Breast epithelium (tissue), 4 donors: ENCODE data around the gene WNT5B. TPM values are rescaled to one million over a fixed set of nuclear protein-coding genes. Genes with fewer than 3 reads are reported as not detected.
A peak's percentile ranks its signal among the peaks of the same experiment; 100 is the strongest.

ENCODE experiments used
- DNase-seq, 2 donors: peaks; one replicate each; pipeline ENCODE4 v3.0.0-alpha.2; 2019; ENCODE audit warnings: low spot score in 2 of 2
- H3K27ac ChIP-seq, 2 donors: fragments of 200-600 bp; sonication (generic) in 1 of 2; one replicate each; pipeline ENCODE4 v1.5.1; 2016 to 2019; ENCODE audit warnings: mild to moderate bottlenecking in 1 of 2
- H3K27me3 ChIP-seq, 2 donors: fragments of 200-600 bp; sonication (generic) in 1 of 2; one replicate each; pipeline versions ENCODE4 v1.5.1 to v1.6.0; 2017 to 2019; ENCODE audit warnings: control low read depth in 1 of 2, mild to moderate bottlenecking in 1 of 2
- H3K36me3 ChIP-seq: fragments of 200-600 bp; one replicate; pipeline ENCODE4 v1.5.1; 2019
- H3K4me1 ChIP-seq, 2 donors: fragments of 200-600 bp; sonication (generic); one replicate each; pipeline ENCODE4 v1.5.1; 2016 to 2019; ENCODE audit warnings: control low read depth in 1 of 2
- H3K4me3 ChIP-seq, 3 donors: fragments of 200-600 bp; sonication (generic); 1 replicate in 2 of 3; 2 replicates in 1 of 3; pipeline ENCODE4 v1.5.1; 2016 to 2019; ENCODE audit warnings: mild to moderate bottlenecking in 3 of 3, moderate library complexity in 2 of 3
- H3K9me3 ChIP-seq, 2 donors: fragments of 200-600 bp; sonication (generic) in 1 of 2; one replicate each; pipeline ENCODE4 v1.5.1; 2016 to 2019; ENCODE audit warnings: control low read depth in 1 of 2
- CTCF ChIP-seq, 3 donors: fragments of 450-650 bp; IDR thresholded peaks; one replicate each; pipeline ENCODE4 v1.5.1; 2016 to 2017; ENCODE audit warnings: antibody characterized with exemption in 3 of 3, mild to moderate bottlenecking in 3 of 3, moderate library complexity in 3 of 3
- POLR2A ChIP-seq: fragments of 450-650 bp; IDR thresholded peaks from one replicate; pipeline ENCODE4 v1.6.1; 2016; ENCODE audit warnings: antibody characterized with exemption, mild to moderate bottlenecking, moderate library complexity
- POLR2AphosphoS5 ChIP-seq, 3 donors: sonication (generic); formaldehyde crosslinking; IDR thresholded peaks; one replicate each; pipeline ENCODE4 v1.6.1; 2017; ENCODE audit warnings: antibody characterized with exemption in 3 of 3
- intact Hi-C: fragments of 100-400 bp; cut with DNase I; formaldehyde crosslinking; loops from one replicate; pipeline ENCODE4 v1.15.1; 2023; ENCODE audit warnings: low total_unique reads
- total RNA-seq, 3 donors: library from RNA; depleted of rRNA; stranded (reverse); fragments of >200 nt; gene quantifications; one replicate each; pipeline ENCODE4 v1.1.0, GENCODE V29; 2016

The WNT5B gene
- total RNA-seq, 3 donors from 2014 or later: 3.9 to 11.9 (median 4.0) TPM

- Histone ChIP-seq H3K9me3 (no peaks in the 10 kb centered on the region), H3K4me3 (no peak overlapping the region), H3K36me3 (no peaks in the 10 kb centered on the region), H3K4me1 (no peaks in the 10 kb centered on the region), H3K27ac (no peak overlapping the region), H3K27me3 (no peaks in the 10 kb centered on the region)
- no peak for TF ChIP-seq CTCF (IDR thresholded peaks at IDR 0.05)
- TF ChIP-seq POLR2A: no peak
- no peak for TF ChIP-seq POLR2AphosphoS5 (IDR thresholded peaks at IDR 0.05)
- no peak for DNase-seq
- intact Hi-C loops: no loop called here
Observed at GRCh38 chr12:1613860-1614259, 15.2 kb upstream of the WNT5B start.

GRCh38 chr12:1614360-1614759 lies 14.7 kb upstream of the WNT5B start:
- Histone ChIP-seq H3K27ac (no peak overlapping the region), H3K36me3 (no peaks in the 10 kb centered on the region), H3K9me3 (no peaks in the 10 kb centered on the region), H3K4me1 (no peaks in the 10 kb centered on the region), H3K4me3 (no peak overlapping the region), H3K27me3 (no peaks in the 10 kb centered on the region)
- no peak for DNase-seq
- intact Hi-C loops: no loop called here
- TF ChIP-seq POLR2A: no peak
- no peak for TF ChIP-seq POLR2AphosphoS5 (IDR thresholded peaks at IDR 0.05)
- no peak for TF ChIP-seq CTCF (IDR thresholded peaks at IDR 0.05)

GRCh38 chr12:1616233-1617066 lies 12.6 kb upstream of the WNT5B start:
- Histone ChIP-seq H3K27ac (peak overlapping the region; percentile 20 to 26), H3K4me3 (peak overlapping the region; percentile 3 to 46 (median 31)), H3K9me3 (no peaks in the 10 kb centered on the region), H3K27me3 (no peaks in the 10 kb centered on the region), H3K4me1 (no peaks in the 10 kb centered on the region), H3K36me3 (no peaks in the 10 kb centered on the region)
- DNase-seq: peak in 1 of 2 donors; percentile 80
- intact Hi-C loops: no loop called here
- TF ChIP-seq POLR2A: no peak
- no peak for TF ChIP-seq POLR2AphosphoS5 (IDR thresholded peaks at IDR 0.05)
- TF ChIP-seq CTCF (IDR thresholded peaks at IDR 0.05): no peak

GRCh38 chr12:1618489-1618888 lies 10.5 kb upstream of the WNT5B start:
- intact Hi-C loops: no loop called here
- TF ChIP-seq CTCF (IDR thresholded peaks at IDR 0.05) (no peak), POLR2A (no peak), POLR2AphosphoS5 (IDR thresholded peaks at IDR 0.05) (no peak)
- no peak overlapping the region for H3K27ac ChIP-seq
- H3K36me3 ChIP-seq: no peaks in the 10 kb centered on the region
- DNase-seq: no peak
- no peaks in the 10 kb centered on the region for H3K4me1 ChIP-seq
- no peaks in the 10 kb centered on the region for H3K27me3 ChIP-seq
- no peaks in the 10 kb centered on the region for H3K9me3 ChIP-seq
- H3K4me3 ChIP-seq: no peak overlapping the region

GRCh38 chr12:1619159-1619558 lies 9.9 kb upstream of the WNT5B start:
- Histone ChIP-seq H3K27me3 (no peaks in the 10 kb centered on the region), H3K36me3 (no peaks in the 10 kb centered on the region), H3K9me3 (no peaks in the 10 kb centered on the region), H3K4me1 (no peaks in the 10 kb centered on the region), H3K27ac (no peak overlapping the region), H3K4me3 (no peak overlapping the region)
- DNase-seq: no peak
- TF ChIP-seq POLR2A: no peak
- no peak for TF ChIP-seq CTCF (IDR thresholded peaks at IDR 0.05)
- no peak for TF ChIP-seq POLR2AphosphoS5 (IDR thresholded peaks at IDR 0.05)
- intact Hi-C loops: no loop called here
